Endothelial cell (in vitro differentiated cells): Measurements from ENCODE around the gene RFNG. TPM values are rescaled to one million over a fixed set of nuclear protein-coding genes. Genes with fewer than 3 reads are reported as not detected.

Experiments used
- DNase-seq: peaks from one replicate; pipeline ENCODE4 v3.0.0; 2021; ENCODE audit warnings: low spot score
- H3K27ac Mint-ChIP-seq: one replicate; pipeline ENCODE4 v1.8.0; 2021; ENCODE audit warnings: mixed read lengths, inconsistent platforms; ENCODE audit not compliant: unreplicated experiment
- H3K27me3 Mint-ChIP-seq: one replicate; pipeline ENCODE4 v1.8.0; 2021; ENCODE audit warnings: mild to moderate bottlenecking, moderate library complexity, mixed read lengths, inconsistent platforms; ENCODE audit not compliant: unreplicated experiment
- H3K36me3 Mint-ChIP-seq: one replicate; pipeline ENCODE4 v1.8.0; 2021; ENCODE audit warnings: mild to moderate bottlenecking, low read depth, mixed read lengths, inconsistent platforms; ENCODE audit not compliant: unreplicated experiment
- H3K4me1 Mint-ChIP-seq: one replicate; pipeline ENCODE4 v1.8.0; 2021; ENCODE audit warnings: mild to moderate bottlenecking, mixed read lengths, inconsistent platforms; ENCODE audit not compliant: unreplicated experiment
- H3K4me3 Mint-ChIP-seq: one replicate; pipeline ENCODE4 v1.8.0; 2021; ENCODE audit warnings: mild to moderate bottlenecking, mixed read lengths, inconsistent platforms; ENCODE audit not compliant: unreplicated experiment
- H3K9me3 Mint-ChIP-seq: one replicate; pipeline ENCODE4 v1.8.0; 2021; ENCODE audit warnings: mixed read lengths, inconsistent platforms; ENCODE audit not compliant: unreplicated experiment
- total RNA-seq: library from RNA; stranded (reverse); fragmentation: NEBNext Ultra II Directional; extraction: Animal tissue kit (Norgen Biotek cat#: 25700); gene quantifications from one replicate; pipeline ENCODE4 v1.2.1, GENCODE V29; 2021; ENCODE audit not compliant: unreplicated experiment
- TF ChIP-seq, protein P1 (sequence below): fragments of 200-600 bp; sonication (generic); IDR thresholded peaks from one replicate; pipeline ENCODE4 v1.5.0; 2021; ENCODE audit warnings: antibody characterized with exemption; ENCODE audit not compliant: unreplicated experiment

RFNG gene
- total RNA-seq, 1 donor from 2014 or later = 19.7 TPM

DNA sequence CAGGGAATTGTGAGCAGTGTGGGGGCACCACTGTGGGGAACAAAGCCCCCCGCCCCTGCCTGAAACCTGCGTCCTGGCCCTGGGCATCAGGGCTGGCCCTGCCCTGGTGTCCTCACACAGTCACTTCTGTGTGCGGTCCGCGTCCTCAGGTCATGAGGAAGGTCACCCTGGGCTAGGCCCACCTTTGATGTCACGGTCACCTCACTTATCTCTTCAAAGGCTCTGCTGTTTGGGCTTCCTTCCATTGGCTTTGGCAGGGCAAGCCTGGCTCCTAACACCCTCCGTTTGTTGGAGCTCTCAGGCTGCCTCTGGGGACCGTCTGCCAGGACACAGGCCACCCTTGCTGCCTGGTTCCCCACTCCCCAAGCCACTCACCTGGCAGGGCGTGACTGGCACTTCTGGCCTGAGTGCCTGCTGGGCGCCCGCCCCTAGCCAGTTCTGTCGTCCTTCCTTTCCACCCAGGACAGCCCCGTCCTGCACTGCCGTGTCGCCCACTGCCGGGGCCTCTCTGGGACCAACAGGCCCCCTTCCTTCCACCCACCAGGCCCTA is 37.8 kb downstream of the RFNG start:
- no peak overlapping the region for H3K27ac Mint-ChIP-seq
- TF ChIP-seq, protein P1, sequence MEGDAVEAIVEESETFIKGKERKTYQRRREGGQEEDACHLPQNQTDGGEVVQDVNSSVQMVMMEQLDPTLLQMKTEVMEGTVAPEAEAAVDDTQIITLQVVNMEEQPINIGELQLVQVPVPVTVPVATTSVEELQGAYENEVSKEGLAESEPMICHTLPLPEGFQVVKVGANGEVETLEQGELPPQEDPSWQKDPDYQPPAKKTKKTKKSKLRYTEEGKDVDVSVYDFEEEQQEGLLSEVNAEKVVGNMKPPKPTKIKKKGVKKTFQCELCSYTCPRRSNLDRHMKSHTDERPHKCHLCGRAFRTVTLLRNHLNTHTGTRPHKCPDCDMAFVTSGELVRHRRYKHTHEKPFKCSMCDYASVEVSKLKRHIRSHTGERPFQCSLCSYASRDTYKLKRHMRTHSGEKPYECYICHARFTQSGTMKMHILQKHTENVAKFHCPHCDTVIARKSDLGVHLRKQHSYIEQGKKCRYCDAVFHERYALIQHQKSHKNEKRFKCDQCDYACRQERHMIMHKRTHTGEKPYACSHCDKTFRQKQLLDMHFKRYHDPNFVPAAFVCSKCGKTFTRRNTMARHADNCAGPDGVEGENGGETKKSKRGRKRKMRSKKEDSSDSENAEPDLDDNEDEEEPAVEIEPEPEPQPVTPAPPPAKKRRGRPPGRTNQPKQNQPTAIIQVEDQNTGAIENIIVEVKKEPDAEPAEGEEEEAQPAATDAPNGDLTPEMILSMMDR = no peak
- H3K4me3 Mint-ChIP-seq = no peak overlapping the region
- peaks cover 4% of the 10 kb centered on the region for H3K36me3 Mint-ChIP-seq
- DNase-seq = no peak
- peaks cover 4% of the 10 kb centered on the region for H3K27me3 Mint-ChIP-seq
- H3K9me3 Mint-ChIP-seq = no peaks in the 10 kb centered on the region
- H3K4me1 Mint-ChIP-seq = no peaks in the 10 kb centered on the region

DNA sequence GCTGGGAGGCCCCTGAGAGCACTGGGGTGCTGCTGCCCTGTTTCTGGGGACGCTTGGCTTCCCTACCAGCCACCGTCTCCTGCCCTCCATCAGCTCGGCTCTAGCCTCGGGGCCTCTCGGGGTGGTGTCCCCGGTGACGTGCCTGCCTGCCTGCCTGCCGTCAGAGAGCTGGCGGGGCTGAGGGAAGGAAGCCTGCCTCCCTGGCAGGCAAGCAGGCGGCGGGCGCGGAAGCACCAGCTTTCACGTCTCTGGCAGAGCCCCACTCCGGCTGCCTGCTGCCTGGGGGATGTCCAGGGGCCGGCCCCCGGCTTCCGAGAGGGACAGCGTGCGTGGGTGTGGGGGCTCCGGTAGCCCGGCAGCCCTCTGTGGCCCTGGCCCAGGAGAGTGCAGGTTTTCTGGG is 38.3 kb downstream of the RFNG start:
- H3K4me1 Mint-ChIP-seq = no peaks in the 10 kb centered on the region
- H3K9me3 Mint-ChIP-seq = no peaks in the 10 kb centered on the region
- no peak overlapping the region for H3K27ac Mint-ChIP-seq
- no peaks in the 10 kb centered on the region for H3K36me3 Mint-ChIP-seq
- TF ChIP-seq, protein P1 = no peak
- peaks cover 2% of the 10 kb centered on the region for H3K27me3 Mint-ChIP-seq
- DNase-seq = no peak
- H3K4me3 Mint-ChIP-seq = no peak overlapping the region

DNA sequence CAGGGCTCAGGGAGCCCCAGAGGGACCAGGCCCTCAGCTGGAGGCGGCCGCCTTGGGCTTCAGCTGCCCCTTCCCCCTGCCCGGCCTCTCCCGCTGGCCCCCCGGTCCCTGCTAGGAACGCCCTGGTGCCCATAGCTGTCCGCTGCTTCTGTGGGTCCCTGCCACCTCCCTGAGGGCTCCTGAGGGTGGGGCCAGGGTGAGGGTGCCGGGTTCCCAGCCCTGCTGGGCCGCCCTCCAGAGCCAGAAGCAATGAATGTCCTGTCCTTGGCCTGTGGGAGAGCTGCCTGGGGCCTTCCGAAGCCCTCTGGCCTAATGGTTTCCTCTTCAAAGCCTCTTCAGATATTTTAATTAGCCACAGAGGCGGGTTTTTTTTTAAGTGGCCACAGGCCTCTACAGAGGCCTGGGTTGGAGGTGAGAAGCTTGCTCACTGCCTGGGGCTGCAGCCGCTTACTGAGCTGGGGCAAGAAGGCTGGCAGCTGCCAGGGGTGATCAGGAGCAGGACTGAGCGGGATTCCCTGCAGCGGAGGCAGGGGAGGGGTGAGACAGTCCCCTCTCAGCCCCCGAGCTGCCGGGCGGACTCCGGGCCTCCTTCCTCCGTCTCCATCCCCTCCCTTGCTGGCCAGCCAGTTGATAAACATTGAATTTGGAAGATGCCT is 38.8 kb downstream of the RFNG start:
- H3K9me3 Mint-ChIP-seq = no peaks in the 10 kb centered on the region
- TF ChIP-seq, protein P1 = no peak
- H3K36me3 Mint-ChIP-seq = no peaks in the 10 kb centered on the region
- DNase-seq = no peak
- H3K4me3 Mint-ChIP-seq = no peak overlapping the region
- H3K27ac Mint-ChIP-seq = no peak overlapping the region
- no peaks in the 10 kb centered on the region for H3K4me1 Mint-ChIP-seq
- peaks cover 3% of the 10 kb centered on the region for H3K27me3 Mint-ChIP-seq

DNA sequence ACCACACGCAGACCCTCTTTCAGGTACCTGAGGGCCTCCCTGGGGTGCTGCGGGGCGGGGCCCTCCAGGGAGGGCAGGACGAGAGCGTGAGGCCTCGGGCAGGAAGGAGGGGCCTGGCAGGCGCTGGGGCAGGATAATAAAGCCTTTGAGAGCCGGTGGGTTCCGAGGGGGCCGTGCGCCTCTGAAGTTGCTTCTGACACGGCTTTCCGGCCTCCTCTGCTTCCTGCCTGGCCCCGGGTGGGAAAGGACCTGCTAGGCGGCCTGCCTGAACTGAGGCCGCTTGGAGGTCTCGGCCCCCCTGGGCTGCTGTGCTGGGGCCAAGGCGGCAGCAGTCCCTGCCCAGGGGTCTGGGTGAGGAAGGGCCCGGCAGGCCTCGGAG is 39.4 kb downstream of the RFNG start:
- Mint-ChIP-seq H3K27ac (no peak overlapping the region), H3K27me3 (peaks cover 3% of the 10 kb centered on the region), H3K9me3 (no peaks in the 10 kb centered on the region), H3K4me1 (no peaks in the 10 kb centered on the region), H3K36me3 (no peaks in the 10 kb centered on the region), H3K4me3 (no peak overlapping the region)
- DNase-seq = no peak
- TF ChIP-seq, protein P1 = no peak

DNA sequence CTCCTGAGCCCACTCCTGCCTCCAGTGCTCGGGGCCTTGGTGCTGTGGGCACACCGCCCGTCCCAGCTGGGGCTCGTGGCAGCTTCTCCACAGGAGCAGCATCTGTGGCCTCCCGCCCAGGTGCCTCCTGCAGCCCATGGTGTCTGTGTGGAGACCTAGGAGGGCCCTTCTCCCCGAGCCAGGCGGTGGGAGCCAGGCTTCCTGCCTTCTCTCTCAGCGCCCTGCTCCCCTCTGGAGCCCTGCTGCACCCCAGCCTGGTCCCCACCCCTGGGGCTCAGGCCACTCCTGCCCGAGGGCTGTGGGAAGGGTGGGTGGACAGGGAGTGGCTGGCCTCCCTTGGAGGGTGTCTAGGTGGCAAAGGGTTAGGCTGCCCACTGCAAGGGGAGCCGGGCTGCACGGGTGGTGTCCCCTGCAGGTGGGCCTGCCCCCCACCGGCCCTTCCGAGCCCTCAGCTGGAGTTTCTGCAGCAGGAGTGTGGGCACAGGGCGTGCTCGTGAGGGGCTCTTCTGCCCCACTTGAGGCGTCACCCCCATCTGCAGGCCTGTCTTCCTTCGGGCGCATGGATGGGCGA is 39.9 kb downstream of the RFNG start:
- TF ChIP-seq, protein P1 = no peak
- H3K9me3 Mint-ChIP-seq = no peaks in the 10 kb centered on the region
- DNase-seq = no peak
- no peak overlapping the region for H3K27ac Mint-ChIP-seq
- no peak overlapping the region for H3K4me3 Mint-ChIP-seq
- H3K4me1 Mint-ChIP-seq = no peaks in the 10 kb centered on the region
- peaks cover 3% of the 10 kb centered on the region for H3K27me3 Mint-ChIP-seq
- no peaks in the 10 kb centered on the region for H3K36me3 Mint-ChIP-seq
